Fibroblast of pulmonary artery (primary cell): Measurements from ENCODE around the gene GPR52.

Experiments
- DNase-seq: peaks from one replicate; pipeline ENCODE4 v3.0.0-alpha.2; 2010; ENCODE audit warnings: low read depth
- H3K4me3 ChIP-seq: replicated peaks from 2 replicates; pipeline ENCODE4 v1.5.1; 2011; ENCODE audit warnings: low read depth, mild to moderate bottlenecking, control low read depth, low read length, moderate library complexity
- CTCF ChIP-seq: IDR thresholded peaks from 2 replicates; pipeline ENCODE4 v1.5.1; 2011; ENCODE audit warnings: mild to moderate bottlenecking, control low read depth, low read length, inconsistent platforms; ENCODE audit errors: missing control alignments

GPR52 gene

GRCh38 chr1:174448974-174449373 is 1.2 kb downstream of the GPR52 start:
- no peak overlapping the region for H3K4me3 ChIP-seq
- peak; percentile 13 for DNase-seq
- no peak for TF ChIP-seq CTCF

DNA sequence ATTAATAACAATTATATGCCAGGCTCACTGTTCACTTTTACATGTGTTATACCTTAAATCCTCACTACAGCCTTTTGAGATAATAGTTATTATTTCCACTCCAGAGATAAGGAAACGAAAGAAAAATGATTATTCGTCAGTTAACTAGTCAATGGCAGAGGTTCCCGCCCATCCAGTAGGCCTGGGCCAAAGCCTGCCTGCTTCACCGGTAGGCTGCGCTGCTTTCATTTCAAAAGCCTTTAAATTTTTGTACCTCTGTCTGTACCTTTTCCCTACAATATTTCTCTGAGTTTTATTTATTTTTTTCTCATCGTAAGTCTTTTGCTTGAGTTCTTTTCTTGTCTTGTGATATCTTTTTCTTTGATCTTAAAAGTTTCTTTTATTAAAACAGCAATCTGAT is 3.6 kb downstream of the GPR52 start:
- no peak for TF ChIP-seq CTCF
- no peak for DNase-seq
- H3K4me3 ChIP-seq: no peak overlapping the region

DNA sequence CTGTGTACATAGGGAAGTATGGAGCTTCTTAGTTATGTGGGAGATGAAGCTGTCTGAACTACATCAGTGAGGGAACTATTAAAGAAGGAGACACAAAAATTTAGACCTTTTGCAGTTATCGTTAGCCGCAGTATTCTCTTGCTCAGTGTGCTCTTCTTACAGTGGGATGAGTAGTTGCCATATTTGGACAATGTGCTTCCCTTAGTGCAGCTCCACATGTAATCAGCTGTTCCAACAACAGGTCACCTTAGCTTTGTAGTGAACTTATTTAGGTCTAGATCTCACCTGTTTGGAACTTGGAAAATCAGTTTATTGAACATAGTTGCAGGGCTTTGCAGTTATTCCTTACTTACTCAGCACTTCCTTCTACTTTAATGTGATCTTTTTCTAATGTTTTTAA is 18.1 kb downstream of the GPR52 start:
- no peak for TF ChIP-seq CTCF
- no peak for DNase-seq

GRCh38 chr1:174466607-174467006 is 18.8 kb downstream of the GPR52 start:
- TF ChIP-seq CTCF: no peak
- no peak overlapping the region for H3K4me3 ChIP-seq
- DNase-seq: no peak

More for the DNA sequence above, 18.1 kb downstream of the GPR52 start:
- no peak overlapping the region for H3K4me3 ChIP-seq

DNA sequence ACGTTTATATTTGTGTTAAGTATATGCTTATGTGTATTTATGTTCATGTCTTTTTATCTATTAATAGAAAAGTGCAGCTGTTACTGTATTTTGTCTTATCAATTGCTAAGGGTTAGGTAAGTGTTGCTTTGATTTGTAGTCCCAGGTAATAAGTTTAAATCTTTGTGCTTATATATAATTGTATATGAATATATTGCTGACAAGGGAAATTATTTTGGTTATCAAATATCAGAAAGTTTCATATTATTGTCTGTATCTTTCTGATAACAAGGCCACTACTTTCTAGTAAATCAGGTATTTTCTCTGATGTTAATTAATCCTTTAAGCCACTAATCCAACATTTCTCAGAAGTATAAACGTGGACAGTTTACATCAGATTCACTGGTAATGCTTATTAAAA is 21.3 kb downstream of the GPR52 start:
- TF ChIP-seq CTCF: no peak
- no peak overlapping the region for H3K4me3 ChIP-seq
- DNase-seq: no peak

GRCh38 chr1:174469687-174470086 is 21.9 kb downstream of the GPR52 start:
- DNase-seq: peak; percentile 4
- no peak overlapping the region for H3K4me3 ChIP-seq
- no peak for TF ChIP-seq CTCF

DNA sequence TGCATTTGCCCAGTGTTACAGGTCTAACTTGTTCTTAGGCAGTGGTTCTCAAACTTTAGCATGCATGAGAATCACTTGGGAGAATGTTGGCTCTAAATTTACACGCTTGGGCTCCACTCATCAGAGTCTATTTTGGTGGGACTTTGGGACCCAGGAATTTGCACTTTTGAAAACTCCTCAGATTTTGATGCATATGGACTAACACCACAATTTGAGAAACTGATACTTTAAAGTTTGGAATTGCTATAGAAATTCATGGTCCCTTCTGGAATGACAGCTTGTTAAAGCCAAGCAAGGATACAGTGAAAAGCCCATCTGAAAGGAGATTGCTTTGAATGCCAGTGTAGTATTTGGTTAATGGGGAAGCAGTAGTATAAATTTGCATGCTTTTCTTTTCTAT is 31.5 kb downstream of the GPR52 start:
- TF ChIP-seq CTCF: no peak
- no peak for DNase-seq
- H3K4me3 ChIP-seq: no peak overlapping the region
